K562 (cell line): ENCODE results near the gene DHX35. TPM values are rescaled to one million over a fixed set of nuclear protein-coding genes. Genes with fewer than 3 reads are reported as not detected.
A peak's percentile ranks its signal among the peaks of the same experiment; 100 is the strongest.

Experiments
- GABPB1 ChIP-seq: sonication (generic); formaldehyde crosslinking; IDR thresholded peaks from 2 replicates; pipeline ENCODE4 v1.8.0; 2022; ENCODE audit warnings: mild to moderate bottlenecking, missing genetic modification reagents
- SAFB ChIP-seq: fragments of 200-400 bp; formaldehyde crosslinking; IDR thresholded peaks from 2 replicates; pipeline ENCODE4 v1.6.1; 2017; ENCODE audit warnings: low read depth, low read length, borderline replicate concordance
- TCF3 ChIP-seq: sonication (generic); formaldehyde crosslinking; IDR thresholded peaks from 2 replicates; pipeline ENCODE4 v1.4.0; 2020; ENCODE audit warnings: mild to moderate bottlenecking, missing genetic modification reagents
- TSC22D4 ChIP-seq: fragments of 450-650 bp; IDR thresholded peaks from 2 replicates; pipeline ENCODE4 v1.6.1; 2016; ENCODE audit warnings: missing genetic modification characterization, missing biosample characterization, control low read depth
- ZNF780A ChIP-seq: fragments of 250-450 bp; sonication (Bioruptor Pico); IDR thresholded peaks from 2 replicates; pipeline ENCODE4 v1.5.0; 2021; ENCODE audit warnings: mild to moderate bottlenecking
- polyA plus RNA-seq, 8 experiments: library from polyadenylated mRNA; depleted of rRNA in 4 of 8; stranded (reverse) in 5 of 8; unstranded in 3 of 8; fragments of >200 nt; fragmentation: Nextera tagmentation in 2 of 8; fragmentation: Illumina TruSeq in 1 of 8; extraction: Ambion mirVana in 2 of 8; extraction: Trizol in 1 of 8; gene quantifications; 2 replicates each; pipeline versions ENCODE4 v1.2.1 to v1.2.3, GENCODE V29; 2011 to 2014; ENCODE audit warnings: inconsistent platforms in 1 of 8, missing spikeins in 1 of 8
- total RNA-seq, 7 experiments: library from RNA; depleted of rRNA in 6 of 7; stranded (reverse); fragments of >200 nt in 6 of 7; fragmentation: Illumina TruSeq in 2 of 7; extraction: Trizol in 2 of 7; gene quantifications; 2 replicates each; pipeline versions ENCODE4 v1.2.1 to v1.2.3, GENCODE V29; 2011 to 2021; ENCODE audit warnings: low replicate concordance in 1 of 7
- TF ChIP-seq, protein P1 (sequence below), 2 experiments: fragments of 250-450 bp in 1 of 2; fragments of 450-650 bp in 1 of 2; sonication (Bioruptor Pico) in 1 of 2; IDR thresholded peaks; 2 replicates each; pipeline versions ENCODE4 v1.6.1 to v1.8.0; 2016 to 2021; ENCODE audit warnings: mild to moderate bottlenecking in 2 of 2, moderate library complexity in 2 of 2, missing compliant biosample characterization in 1 of 2, missing genetic modification characterization in 1 of 2
- TF ChIP-seq, protein P2 (sequence below): fragments of 250-450 bp; sonication (Bioruptor Pico); IDR thresholded peaks from 2 replicates; pipeline ENCODE4 v1.5.0; 2020; ENCODE audit warnings: mild to moderate bottlenecking
- TF ChIP-seq, protein P3 (sequence below): sonication (generic); formaldehyde crosslinking; IDR thresholded peaks from 2 replicates; pipeline ENCODE4 v1.8.1; 2023; ENCODE audit warnings: missing genetic modification reagents, mild to moderate bottlenecking, borderline replicate concordance

The DHX35 gene
- total and polyA plus RNA-seq, 9 of the 15 experiments (the other 6 are each of a cell fraction or from before 2014, with no cell fraction given): 6.5 to 25.6 (median 16.9) TPM

DNA sequence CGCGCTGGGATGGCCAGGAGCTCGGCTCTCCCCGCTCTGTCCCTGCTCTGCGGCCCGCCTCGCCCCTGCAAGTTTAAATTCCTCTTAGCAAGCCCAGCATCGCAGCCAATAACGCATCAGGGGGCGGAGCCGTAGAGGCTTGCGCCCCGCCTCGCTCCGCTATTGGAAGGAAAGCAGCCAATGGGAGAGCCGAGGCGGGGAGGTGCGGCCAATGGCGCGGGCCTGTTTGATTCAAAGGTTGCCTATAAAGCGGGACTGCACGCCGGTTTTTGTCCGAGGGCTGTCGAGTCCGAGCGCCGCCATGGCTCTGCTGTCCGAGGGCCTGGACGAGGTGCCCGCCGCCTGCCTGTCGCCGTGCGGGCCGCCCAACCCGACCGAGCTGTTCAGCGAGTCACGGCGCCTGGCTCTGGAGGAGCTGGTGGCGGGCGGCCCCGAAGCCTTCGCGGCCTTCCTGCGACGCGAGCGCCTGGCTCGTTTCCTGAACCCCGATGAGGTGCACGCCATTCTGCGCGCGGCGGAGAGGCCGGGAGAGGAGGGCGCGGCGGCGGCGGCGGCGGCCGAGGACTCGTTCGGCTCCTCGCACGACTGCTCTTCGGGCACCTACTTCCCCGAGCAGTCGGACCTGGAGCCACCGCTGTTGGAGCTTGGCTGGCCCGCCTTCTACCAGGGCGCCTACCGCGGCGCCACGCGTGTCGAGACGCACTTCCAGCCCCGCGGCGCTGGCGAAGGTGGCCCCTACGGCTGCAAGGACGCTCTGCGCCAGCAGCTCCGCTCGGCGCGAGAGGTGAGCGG is 35.8 kb upstream of the DHX35 start, which contains the start of gene FAM83D (continued):
- TF ChIP-seq, protein P1, sequence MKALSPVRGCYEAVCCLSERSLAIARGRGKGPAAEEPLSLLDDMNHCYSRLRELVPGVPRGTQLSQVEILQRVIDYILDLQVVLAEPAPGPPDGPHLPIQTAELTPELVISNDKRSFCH (CRISPR knock-in tag; IDR thresholded peaks at IDR 0.05): no peak
- TF ChIP-seq, protein P1 (tag; IDR thresholded peaks at IDR 0.05): peak; percentile 10; the same call in 1 of the 2 replicates
- TF ChIP-seq, protein P2, sequence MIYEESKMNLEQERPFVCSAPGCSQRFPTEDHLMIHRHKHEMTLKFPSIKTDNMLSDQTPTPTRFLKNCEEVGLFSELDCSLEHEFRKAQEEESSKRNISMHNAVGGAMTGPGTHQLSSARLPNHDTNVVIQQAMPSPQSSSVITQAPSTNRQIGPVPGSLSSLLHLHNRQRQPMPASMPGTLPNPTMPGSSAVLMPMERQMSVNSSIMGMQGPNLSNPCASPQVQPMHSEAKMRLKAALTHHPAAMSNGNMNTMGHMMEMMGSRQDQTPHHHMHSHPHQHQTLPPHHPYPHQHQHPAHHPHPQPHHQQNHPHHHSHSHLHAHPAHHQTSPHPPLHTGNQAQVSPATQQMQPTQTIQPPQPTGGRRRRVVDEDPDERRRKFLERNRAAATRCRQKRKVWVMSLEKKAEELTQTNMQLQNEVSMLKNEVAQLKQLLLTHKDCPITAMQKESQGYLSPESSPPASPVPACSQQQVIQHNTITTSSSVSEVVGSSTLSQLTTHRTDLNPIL (CRISPR knock-in tag): no peak
- TF ChIP-seq ZNF780A (CRISPR knock-in tag) (no peak), GABPB1 (peak; percentile 84), TSC22D4 (no peak), TCF3 (CRISPR knock-in tag) (no peak), SAFB (peak; percentile 31; the same call in 1 of the 2 replicates)
- TF ChIP-seq, protein P3, sequence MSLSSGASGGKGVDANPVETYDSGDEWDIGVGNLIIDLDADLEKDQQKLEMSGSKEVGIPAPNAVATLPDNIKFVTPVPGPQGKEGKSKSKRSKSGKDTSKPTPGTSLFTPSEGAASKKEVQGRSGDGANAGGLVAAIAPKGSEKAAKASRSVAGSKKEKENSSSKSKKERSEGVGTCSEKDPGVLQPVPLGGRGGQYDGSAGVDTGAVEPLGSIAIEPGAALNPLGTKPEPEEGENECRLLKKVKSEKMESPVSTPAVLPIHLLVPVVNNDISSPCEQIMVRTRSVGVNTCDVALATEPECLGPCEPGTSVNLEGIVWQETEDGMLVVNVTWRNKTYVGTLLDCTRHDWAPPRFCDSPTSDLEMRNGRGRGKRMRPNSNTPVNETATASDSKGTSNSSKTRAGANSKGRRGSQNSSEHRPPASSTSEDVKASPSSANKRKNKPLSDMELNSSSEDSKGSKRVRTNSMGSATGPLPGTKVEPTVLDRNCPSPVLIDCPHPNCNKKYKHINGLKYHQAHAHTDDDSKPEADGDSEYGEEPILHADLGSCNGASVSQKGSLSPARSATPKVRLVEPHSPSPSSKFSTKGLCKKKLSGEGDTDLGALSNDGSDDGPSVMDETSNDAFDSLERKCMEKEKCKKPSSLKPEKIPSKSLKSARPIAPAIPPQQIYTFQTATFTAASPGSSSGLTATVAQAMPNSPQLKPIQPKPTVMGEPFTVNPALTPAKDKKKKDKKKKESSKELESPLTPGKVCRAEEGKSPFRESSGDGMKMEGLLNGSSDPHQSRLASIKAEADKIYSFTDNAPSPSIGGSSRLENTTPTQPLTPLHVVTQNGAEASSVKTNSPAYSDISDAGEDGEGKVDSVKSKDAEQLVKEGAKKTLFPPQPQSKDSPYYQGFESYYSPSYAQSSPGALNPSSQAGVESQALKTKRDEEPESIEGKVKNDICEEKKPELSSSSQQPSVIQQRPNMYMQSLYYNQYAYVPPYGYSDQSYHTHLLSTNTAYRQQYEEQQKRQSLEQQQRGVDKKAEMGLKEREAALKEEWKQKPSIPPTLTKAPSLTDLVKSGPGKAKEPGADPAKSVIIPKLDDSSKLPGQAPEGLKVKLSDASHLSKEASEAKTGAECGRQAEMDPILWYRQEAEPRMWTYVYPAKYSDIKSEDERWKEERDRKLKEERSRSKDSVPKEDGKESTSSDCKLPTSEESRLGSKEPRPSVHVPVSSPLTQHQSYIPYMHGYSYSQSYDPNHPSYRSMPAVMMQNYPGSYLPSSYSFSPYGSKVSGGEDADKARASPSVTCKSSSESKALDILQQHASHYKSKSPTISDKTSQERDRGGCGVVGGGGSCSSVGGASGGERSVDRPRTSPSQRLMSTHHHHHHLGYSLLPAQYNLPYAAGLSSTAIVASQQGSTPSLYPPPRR: 0 out of 2 replicates have a peak, but pooled peaks have one; percentile 38
